ENCODE measurements around the gene IGF1R. TPM values are rescaled to one million over a fixed set of nuclear protein-coding genes. Genes with fewer than 3 reads are reported as not detected.

Gene IGF1R
- total and polyA plus RNA-seq, 2 of the 13 experiments (the other 11 are each of a cell fraction or from before 2014, with no cell fraction given), result 15.9 to 18.4 TPM

- TF ChIP-seq GTF3A (CRISPR knock-in tag; conservative IDR thresholded peaks at IDR 0.05), result no peak
- no peak for TF ChIP-seq ZNF329 (CRISPR knock-in tag; IDR thresholded peaks at IDR 0.05; ENCODE audit: low read depth)
- TF ChIP-seq ZNF350 (CRISPR knock-in tag; IDR thresholded peaks at IDR 0.05; ENCODE audit: borderline replicate concordance, low read depth), result no peak
- no peak for TF ChIP-seq NKX3-1 (CRISPR knock-in tag; IDR thresholded peaks at IDR 0.05)
- no peak for TF ChIP-seq TERF1 (CRISPR knock-in tag; IDR thresholded peaks at IDR 0.05)
- no peak for TF ChIP-seq RORA (CRISPR knock-in tag; IDR thresholded peaks at IDR 0.05)
- no peak for TF ChIP-seq TAF15 (IDR thresholded peaks at IDR 0.05; ENCODE audit: low read depth, low read length, poor library complexity, severe bottlenecking)
- peak; percentile 56; the same call in 1 of the 2 replicates for TF ChIP-seq REPIN1 (CRISPR knock-in tag; IDR thresholded peaks at IDR 0.05; ENCODE audit: borderline replicate concordance, low read depth)
- TF ChIP-seq KDM5A (IDR thresholded peaks at IDR 0.05; ENCODE audit: borderline replicate concordance, low read length), result no peak
- TF ChIP-seq STAT6 (CRISPR knock-in tag; IDR thresholded peaks at IDR 0.05; ENCODE audit: borderline replicate concordance), result no peak
- TF ChIP-seq ZFP36L2 (CRISPR knock-in tag; IDR thresholded peaks at IDR 0.05), result no peak
- no peak for TF ChIP-seq SMYD3 (CRISPR knock-in tag; IDR thresholded peaks at IDR 0.05)
- 0 out of 2 replicates have a peak, but pooled peaks have one; percentile 10 for TF ChIP-seq MAF1 (CRISPR knock-in tag; IDR thresholded peaks at IDR 0.05; ENCODE audit: borderline replicate concordance)
- no peak for TF ChIP-seq ZNF629 (CRISPR knock-in tag; conservative IDR thresholded peaks at IDR 0.05)
- TF ChIP-seq ARID4A (CRISPR knock-in tag; IDR thresholded peaks at IDR 0.05; ENCODE audit: borderline replicate concordance), result peak; percentile 54; the same call in 1 of the 2 replicates
- 0 out of 2 replicates have a peak, but pooled peaks have one; percentile 17 for TF ChIP-seq ZSCAN20 (CRISPR knock-in tag; IDR thresholded peaks at IDR 0.05; ENCODE audit: borderline replicate concordance)
- TF ChIP-seq ZNF337 (CRISPR knock-in tag; IDR thresholded peaks at IDR 0.05; ENCODE audit: borderline replicate concordance, low read depth), result peak; percentile 59; the same call in 1 of the 2 replicates
- TF ChIP-seq SAFB2 (CRISPR knock-in tag; IDR thresholded peaks at IDR 0.05; ENCODE audit: borderline replicate concordance, low read depth), result no peak
- TF ChIP-seq ZNF550 (CRISPR knock-in tag; IDR thresholded peaks at IDR 0.05; ENCODE audit: borderline replicate concordance), result no peak
- TF ChIP-seq SNAPC2 (CRISPR knock-in tag; IDR thresholded peaks at IDR 0.05), result 0 out of 2 replicates have a peak, but pooled peaks have one; percentile 62
Measured at GRCh38 chr15:98649472-98650416, 1.4 kb downstream of the IGF1R start (continued).
